Measurements from ENCODE around the gene PNMA6F.

Gene PNMA6F

GRCh38 chrX:153318811-153319210, 2.8 kb downstream of the PNMA6F start:
- no peaks in the 10 kb centered on the region for H3K9me3 ChIP-seq
- no peak overlapping the region for H3K4me3 ChIP-seq (ENCODE audit: low read depth, low read length)
- DNase-seq: no peak
- H3K36me3 ChIP-seq: no peaks in the 10 kb centered on the region
- no peaks in the 10 kb centered on the region for H3K4me1 ChIP-seq
- TF ChIP-seq, protein P1, sequence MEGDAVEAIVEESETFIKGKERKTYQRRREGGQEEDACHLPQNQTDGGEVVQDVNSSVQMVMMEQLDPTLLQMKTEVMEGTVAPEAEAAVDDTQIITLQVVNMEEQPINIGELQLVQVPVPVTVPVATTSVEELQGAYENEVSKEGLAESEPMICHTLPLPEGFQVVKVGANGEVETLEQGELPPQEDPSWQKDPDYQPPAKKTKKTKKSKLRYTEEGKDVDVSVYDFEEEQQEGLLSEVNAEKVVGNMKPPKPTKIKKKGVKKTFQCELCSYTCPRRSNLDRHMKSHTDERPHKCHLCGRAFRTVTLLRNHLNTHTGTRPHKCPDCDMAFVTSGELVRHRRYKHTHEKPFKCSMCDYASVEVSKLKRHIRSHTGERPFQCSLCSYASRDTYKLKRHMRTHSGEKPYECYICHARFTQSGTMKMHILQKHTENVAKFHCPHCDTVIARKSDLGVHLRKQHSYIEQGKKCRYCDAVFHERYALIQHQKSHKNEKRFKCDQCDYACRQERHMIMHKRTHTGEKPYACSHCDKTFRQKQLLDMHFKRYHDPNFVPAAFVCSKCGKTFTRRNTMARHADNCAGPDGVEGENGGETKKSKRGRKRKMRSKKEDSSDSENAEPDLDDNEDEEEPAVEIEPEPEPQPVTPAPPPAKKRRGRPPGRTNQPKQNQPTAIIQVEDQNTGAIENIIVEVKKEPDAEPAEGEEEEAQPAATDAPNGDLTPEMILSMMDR (IDR thresholded peaks at IDR 0.05; ENCODE audit: low read depth, low read length): no peak
- no peaks in the 10 kb centered on the region for H3K27me3 ChIP-seq

DNA sequence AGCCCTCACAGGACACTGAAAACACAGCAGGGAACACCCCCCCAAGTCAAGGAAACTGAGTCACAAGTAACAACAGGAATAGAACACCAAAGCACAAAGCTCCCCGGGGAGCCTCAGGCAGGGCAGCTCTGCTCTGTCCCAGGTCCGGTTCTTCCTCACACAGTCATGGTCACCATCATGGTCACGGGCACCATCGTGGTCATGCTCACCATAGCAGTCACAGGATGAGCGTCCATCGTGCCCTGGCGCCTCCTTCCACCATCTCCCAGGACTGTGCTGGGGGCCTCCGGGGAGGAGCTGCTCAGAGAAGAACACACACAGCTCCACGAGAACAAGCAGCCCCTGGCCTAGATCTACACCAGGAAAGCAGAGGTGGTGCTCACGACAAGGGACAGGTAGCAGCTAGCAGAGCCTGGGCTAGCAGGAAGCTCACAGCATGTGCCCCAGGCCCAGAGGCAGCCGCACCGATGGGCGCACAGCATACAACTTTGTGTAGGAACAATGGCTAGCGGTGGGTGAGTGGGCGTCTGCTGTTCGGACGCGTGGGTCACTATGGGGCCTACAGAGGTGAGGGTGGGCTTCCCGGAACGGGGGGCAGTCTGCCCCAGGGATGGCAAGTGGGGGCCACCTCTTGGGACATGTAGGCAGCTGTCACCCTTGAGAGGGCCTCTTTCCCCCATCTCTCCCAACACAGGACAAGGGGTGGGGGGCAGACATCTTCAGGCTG, 3.4 kb downstream of the PNMA6F start:
- TF ChIP-seq, protein P1 (IDR thresholded peaks at IDR 0.05; ENCODE audit: low read depth, low read length): no peak
- H3K27me3 ChIP-seq: no peaks in the 10 kb centered on the region
- H3K36me3 ChIP-seq: no peaks in the 10 kb centered on the region
- no peak for DNase-seq
- no peaks in the 10 kb centered on the region for H3K9me3 ChIP-seq
- H3K4me1 ChIP-seq: no peaks in the 10 kb centered on the region
- no peak overlapping the region for H3K4me3 ChIP-seq (ENCODE audit: low read depth, low read length)

GRCh38 chrX:153317306-153317705, 4.3 kb downstream of the PNMA6F start:
- TF ChIP-seq, protein P1 (IDR thresholded peaks at IDR 0.05; ENCODE audit: low read depth, low read length): no peak
- Histone ChIP-seq H3K36me3 (no peaks in the 10 kb centered on the region), H3K4me1 (no peaks in the 10 kb centered on the region), H3K9me3 (no peaks in the 10 kb centered on the region), H3K27me3 (no peaks in the 10 kb centered on the region), H3K4me3 (ENCODE audit: low read depth, low read length) (no peak overlapping the region)
- DNase-seq: no peak

DNA sequence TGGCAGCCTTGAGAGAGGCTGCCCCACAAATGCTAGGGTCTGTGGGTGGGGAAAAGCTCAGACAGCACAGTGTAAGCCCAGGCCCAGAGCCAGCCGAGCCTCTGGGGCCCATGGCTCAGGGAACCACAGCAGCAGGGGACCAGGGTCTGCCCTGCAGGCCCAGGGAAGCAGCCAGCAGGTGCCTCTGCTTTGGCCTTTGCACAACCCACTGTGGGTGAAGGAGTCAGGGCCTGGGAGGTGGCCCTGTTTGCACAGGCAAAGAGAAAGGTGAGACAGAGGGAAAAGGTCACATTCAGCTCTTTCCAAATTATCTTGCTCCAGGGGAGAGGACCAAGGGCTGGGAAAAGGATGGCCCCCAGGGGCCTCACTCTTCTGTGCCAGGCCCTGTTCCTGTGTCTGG, 8.7 kb downstream of the PNMA6F start:
- Histone ChIP-seq H3K27me3 (no peaks in the 10 kb centered on the region), H3K4me3 (ENCODE audit: low read depth, low read length) (no peak overlapping the region), H3K4me1 (no peaks in the 10 kb centered on the region), H3K36me3 (no peaks in the 10 kb centered on the region), H3K9me3 (no peaks in the 10 kb centered on the region)
- DNase-seq: no peak
- TF ChIP-seq, protein P1 (IDR thresholded peaks at IDR 0.05; ENCODE audit: low read depth, low read length): no peak

DNA sequence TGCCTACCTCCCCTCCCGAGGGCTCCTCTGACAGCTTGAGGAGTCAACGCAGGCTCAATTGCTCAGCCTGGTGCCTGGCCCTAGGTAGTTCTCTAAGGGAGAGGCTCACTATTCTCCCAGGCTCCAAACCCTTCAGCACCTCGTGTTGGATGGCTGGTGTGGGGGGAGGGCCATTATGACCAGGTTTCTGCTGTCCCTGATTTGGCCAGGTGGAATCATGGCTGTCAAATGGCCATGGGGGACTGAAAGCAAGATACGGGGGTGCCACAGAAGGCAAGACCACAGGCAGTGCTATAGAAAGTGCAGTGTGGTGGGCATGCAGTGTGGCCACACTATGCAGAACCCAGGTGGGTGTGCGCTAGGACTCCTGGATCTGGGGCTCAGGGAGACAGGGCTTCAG, 9.5 kb downstream of the PNMA6F start:
- Histone ChIP-seq H3K36me3 (no peaks in the 10 kb centered on the region), H3K4me1 (no peaks in the 10 kb centered on the region), H3K4me3 (ENCODE audit: low read depth, low read length) (no peak overlapping the region), H3K9me3 (no peaks in the 10 kb centered on the region), H3K27me3 (no peaks in the 10 kb centered on the region)
- no peak for DNase-seq
- TF ChIP-seq, protein P1 (IDR thresholded peaks at IDR 0.05; ENCODE audit: low read depth, low read length): no peak

DNA sequence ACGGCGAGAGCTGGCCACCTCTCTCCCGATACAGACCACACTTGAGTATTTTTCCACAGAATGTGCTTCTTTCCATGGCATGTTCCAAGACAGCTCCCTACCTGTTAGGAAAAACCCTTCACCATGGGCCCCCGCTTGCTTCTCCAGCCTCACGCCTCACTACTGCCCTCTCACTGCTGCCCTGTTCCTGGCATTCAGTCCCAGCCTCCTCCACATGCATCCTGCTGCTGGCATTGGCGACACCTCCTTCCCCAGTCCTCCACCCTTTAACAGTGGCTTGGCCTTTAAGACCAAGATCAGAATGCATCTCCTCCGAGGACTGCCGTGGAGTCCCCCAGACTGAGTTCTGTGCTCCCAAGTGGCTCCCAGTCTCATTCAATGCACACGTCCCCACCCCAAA, 10.7 kb downstream of the PNMA6F start:
- no peaks in the 10 kb centered on the region for H3K36me3 ChIP-seq
- TF ChIP-seq, protein P1 (IDR thresholded peaks at IDR 0.05; ENCODE audit: low read depth, low read length): no peak
- H3K4me3 ChIP-seq (ENCODE audit: low read depth, low read length): no peak overlapping the region
- no peak for DNase-seq
- no peaks in the 10 kb centered on the region for H3K27me3 ChIP-seq
- no peaks in the 10 kb centered on the region for H3K9me3 ChIP-seq
- H3K4me1 ChIP-seq: no peaks in the 10 kb centered on the region
